Stimulated activated CD4-positive, alpha-beta T cell treated with anti-CD3 and anti-CD28 coated beads, Interleukin-2, amount 100 ng/mL, for 4 hours (primary cell): ENCODE measurements around the gene EIF4E2.
"Not testable (repeated sequence)": the region's sequence is repeated elsewhere in the genome, so short reads cannot be mapped to it uniquely, and the experiment has no call there.

ENCODE experiments used
- DNase-seq: peaks from one replicate; pipeline ENCODE4 v3.0.0-alpha.2; 2020; ENCODE audit warnings: low read depth

Gene EIF4E2

DNA sequence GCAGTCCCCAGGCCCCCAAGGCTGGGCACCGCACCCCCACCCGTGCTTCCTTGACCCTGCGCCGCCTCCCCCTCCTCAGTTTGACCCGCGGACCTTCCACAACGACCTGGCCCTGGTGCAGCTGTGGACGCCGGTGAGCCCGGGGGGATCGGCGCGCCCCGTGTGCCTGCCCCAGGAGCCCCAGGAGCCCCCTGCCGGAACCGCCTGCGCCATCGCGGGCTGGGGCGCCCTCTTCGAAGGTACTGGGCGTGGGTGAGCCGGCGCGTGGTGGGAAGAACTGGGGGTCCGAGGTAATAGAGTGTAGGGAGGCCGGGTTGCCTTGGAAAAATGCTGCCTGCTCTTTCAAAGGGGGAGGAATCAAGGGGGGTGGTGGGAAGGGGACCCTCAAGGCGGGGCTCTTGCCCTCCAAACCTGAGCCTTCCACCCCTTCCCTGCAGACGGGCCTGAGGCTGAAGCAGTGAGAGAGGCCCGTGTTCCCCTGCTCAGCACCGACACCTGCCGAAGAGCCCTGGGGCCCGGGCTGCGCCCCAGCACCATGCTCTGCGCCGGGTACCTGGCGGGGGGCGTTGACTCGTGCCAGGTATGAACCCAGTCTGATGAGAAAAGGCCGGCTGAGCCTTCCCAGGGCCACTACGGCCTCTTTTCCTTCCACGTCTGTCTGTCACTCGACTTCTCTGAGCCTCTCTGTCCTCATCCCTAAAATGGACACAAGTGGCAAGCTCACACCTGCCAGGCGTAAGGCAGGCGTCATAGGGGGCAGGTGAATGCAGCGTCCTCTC is 27.7 kb upstream of the EIF4E2 start:
- no peak for DNase-seq

- no peak for DNase-seq
Observed at GRCh38 chr2:232523402-232523681, 27.1 kb upstream of the EIF4E2 start.

DNA sequence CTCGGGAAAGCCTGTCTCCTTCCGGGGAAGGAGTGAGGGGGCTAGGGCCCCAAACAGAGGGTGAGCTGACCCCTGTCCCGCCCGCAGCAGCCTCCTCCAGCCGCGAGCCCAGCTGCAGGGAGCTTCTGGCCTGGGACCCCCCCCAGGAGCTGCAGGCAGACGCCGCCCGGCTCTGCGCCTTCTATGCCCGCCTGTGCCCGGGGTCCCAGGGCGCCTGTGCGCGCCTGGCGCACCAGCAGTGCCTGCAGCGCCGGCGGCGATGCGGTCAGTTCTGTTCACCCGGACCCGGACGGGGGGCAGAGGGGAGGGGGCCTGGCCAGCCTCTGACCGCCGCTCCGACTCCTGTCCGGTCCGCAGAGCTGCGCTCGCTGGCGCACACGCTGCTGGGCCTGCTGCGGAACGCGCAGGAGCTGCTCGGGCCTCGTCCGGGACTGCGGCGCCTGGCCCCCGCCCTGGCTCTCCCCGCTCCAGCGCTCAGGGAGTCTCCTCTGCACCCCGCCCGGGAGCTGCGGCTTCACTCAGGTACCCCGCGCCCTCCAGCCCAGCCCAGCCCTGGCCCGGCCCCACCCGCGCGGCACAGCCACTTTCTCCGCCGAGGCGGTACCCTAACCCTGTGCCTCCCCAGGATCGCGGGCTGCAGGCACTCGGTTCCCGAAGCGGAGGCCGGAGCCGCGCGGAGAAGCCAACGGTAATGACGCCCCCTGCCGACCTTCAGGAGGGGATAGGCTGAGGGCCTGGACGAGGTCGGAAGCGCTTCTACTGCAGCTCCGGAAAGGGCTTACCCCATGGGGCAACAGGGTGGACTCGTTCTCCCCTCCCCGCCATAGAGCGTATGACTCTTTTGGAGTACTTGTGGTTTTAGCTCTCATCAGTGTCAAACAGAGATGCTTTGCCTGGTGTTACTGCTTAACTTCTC is 26.5 kb upstream of the EIF4E2 start:
- no peak for DNase-seq

DNA sequence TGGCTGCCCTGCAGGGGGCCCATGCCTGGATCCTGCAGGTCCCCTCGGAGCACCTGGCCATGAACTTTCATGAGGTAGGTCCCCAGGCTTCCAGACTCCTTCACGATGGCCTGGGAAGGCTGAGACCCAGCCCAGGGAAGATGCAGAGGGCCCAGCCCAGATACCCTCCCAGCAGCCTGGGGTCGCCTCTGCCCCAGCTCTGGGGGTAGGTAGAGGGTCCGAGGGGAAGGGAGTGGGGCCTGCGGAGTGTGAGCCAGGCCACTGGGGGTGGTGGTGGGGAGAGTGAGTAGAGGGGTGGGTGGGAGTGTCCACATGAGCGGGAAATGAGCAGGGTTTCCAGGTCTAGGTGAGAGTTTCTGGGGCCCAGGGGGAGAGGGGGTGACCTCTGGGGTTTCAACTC is 25.7 kb upstream of the EIF4E2 start:
- no peak for DNase-seq

- DNase-seq: no peak
Observed at GRCh38 chr2:232525199-232525598, 25.3 kb upstream of the EIF4E2 start.

GRCh38 chr2:232525791-232526371 is 24.6 kb upstream of the EIF4E2 start, which contains the start of gene CHRND:
CHRND (plus strand) TSS chr2:232526160; CDS start chr2:232526216, 56 bp downstream.
- DNase-seq: no peak

DNA sequence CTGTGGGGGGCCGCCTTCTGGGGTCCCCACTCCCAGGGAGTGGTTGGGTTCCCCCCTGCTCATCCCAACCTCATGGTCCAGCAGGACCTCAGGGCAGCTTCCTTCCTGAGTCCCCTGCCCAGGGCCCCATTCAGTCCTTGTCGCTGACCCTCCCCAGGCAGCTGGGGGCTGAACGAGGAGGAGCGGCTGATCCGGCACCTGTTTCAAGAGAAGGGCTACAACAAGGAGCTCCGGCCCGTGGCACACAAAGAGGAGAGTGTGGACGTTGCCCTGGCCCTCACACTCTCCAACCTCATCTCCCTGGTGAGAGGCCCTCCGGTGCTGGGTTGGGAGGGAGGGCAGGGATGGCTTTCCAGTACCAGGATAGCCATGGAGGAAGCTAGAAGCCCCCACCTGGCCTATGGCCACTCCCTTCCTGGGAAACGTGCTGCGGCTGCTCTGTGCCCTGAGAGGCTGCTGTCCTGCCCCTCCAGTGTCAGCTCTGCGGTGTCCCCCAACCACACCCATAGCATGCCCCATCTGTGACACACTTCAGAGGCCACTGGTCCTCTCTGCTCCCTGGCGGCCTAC is 24.0 kb upstream of the EIF4E2 start:
- DNase-seq: no peak

- DNase-seq: no peak
Observed at GRCh38 chr2:232527905-232528470, 22.5 kb upstream of the EIF4E2 start.

DNA sequence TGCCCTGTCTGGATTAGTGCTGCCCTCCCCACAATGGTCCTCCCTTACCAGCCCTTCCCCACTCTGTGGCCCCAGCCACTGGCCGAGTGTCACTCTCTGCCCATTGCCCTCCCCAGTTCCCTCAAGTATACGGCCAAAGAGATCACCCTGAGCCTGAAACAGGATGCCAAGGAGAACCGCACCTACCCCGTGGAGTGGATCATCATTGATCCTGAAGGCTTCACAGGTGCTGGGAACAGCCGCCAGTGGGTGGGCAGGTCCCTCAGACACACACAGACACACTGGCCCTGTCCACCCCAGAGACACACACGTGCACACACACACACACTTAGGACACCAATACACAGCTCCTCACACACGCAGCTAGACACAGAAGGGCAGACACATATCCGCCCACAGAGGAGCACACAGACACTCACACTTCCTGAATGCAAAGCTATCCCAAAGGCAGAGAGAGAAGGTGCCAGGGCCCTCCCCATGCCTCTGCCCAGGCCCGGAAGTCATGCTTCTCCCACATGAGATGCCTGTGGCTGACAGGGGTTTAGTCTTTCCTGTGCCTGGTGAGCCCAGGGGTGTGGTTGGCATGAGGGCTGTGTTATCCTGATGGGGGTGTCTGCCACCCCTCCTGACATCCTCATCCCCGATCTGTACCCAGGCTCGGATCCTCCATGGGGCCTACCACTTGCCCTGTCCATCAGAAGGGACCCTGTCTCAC is 21.6 kb upstream of the EIF4E2 start:
- DNase-seq: no peak

DNA sequence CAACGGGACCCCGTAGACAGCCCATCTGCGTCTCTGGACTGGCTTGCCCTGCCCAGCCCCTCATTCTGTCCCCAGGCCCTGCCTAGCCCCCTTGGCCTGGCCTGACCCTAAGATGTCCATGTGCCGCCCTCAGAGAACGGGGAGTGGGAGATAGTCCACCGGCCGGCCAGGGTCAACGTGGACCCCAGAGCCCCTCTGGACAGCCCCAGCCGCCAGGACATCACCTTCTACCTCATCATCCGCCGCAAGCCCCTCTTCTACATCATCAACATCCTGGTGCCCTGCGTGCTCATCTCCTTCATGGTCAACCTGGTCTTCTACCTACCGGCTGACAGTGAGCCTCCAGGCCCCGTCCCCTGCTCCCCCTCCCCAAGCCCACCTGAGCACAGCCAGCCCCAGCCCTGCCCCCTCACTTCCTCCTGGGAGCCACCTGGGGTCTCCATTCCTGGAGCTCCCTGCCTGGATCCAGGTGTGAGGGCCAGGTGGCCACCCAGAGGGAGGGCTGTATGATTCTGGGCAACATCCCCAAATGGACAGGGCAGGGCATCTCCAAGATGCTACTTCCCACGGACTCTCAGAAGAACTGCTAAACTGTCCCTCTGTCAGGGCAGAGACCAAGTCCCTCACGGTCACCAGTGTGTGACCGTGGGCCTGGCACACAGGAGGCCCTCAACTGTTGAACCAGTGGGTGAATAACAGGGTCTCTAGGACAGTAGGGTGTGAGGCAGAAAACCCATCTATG is 20.5 kb upstream of the EIF4E2 start:
- DNase-seq: no peak

DNA sequence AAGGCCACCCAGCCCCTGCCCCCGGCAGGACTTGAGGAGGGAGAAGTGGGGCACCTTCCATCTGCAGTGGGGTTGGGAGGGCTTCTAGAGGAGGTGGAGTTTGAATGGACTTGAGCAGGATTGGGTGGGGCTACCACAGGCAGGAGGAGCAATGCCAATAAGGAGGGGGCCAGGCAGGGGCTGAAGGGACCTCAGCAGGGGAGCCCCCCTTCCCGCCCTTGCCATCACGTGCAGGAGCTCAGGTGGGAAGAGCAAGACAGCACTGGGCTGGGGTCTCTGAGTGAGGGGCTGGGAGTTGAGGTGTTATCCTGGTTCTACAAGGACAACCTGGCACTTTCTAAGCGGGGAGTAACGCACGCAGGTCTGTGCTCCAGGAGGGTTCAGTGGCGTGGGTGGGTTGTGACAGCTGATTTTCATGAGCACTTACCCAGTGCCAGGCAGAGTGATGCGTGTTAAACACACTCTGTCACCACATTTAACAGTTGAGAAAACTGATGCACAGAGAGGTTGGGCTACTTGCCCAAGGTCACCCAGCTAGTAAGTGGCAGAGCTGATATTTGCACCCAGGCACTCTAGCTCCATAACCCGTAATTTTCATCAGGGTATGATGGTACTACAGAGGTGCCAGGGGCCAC is 19.7 kb upstream of the EIF4E2 start:
- DNase-seq: no peak

DNA sequence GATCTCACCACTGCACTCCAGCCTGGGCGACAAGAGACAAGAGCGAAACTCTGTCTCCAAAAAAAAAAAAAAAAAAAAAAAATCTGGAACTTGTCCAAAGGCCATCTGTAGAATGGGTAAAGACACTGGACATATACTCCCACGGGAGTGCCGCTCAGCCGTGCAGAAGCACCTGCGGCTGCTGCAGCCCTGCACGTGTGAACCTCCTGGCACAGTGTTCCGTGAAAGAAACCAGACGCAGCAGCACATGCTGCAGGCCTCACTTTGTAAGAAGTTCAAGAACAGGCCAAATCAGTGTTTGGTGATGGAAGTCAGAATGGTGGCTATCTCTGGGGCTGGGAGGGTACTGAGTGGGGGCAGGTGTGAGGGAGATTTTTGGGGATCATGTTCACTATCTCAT is 18.1 kb upstream of the EIF4E2 start:
- DNase-seq: no peak

DNA sequence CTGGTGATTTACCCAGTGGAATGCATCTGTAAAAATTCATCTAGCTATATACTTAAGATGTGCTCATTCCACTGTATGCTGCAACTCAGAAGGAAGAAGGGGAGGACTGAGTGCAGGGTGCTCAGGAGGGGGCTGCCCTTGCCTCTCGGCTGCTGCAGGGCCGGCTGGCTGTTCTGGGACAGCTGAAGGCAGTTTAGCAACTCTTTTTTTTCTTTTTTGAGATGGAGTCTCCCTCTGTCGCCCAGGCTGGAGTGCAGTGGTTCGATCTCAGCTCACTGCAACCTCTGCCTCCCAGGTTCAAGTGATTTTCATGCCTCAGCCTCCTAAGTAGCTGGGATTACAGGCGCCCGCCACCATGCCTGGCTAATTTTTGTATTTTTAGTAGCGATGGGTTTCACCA is 17.7 kb upstream of the EIF4E2 start:
- not testable (repeated sequence) for DNase-seq

- no peak for DNase-seq
Observed at GRCh38 chr2:232533944-232534710, 16.4 kb upstream of the EIF4E2 start.

DNA sequence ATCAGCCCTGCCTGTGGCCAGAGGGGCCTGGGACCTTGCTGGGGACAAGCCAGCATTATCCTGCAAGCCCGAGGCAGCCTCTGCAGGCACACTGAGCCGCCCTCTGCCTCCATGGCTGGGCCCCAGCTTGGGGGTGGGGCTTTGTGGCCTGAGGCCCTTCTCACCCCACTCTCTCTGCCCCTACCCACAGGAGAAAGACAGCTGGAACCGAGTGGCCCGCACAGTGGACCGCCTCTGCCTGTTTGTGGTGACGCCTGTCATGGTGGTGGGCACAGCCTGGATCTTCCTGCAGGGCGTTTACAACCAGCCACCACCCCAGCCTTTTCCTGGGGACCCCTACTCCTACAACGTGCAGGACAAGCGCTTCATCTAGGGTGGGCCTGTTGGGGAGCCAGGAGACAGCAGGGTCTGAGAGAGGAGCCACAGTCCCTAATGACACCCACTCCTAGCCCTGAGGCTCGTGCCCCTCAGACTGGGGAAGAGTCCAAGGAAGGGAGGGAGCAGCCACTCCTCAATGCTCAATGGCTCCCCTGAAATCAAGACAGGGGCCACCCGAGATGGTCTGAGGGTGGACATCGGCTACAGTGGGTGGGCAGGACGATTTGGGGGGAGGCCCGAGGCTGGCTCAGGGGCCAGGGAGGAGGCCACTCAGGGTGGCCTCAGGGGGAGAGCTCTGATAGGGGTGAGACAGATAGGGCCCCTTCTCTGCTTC is 15.4 kb upstream of the EIF4E2 start:
- no peak for DNase-seq

- DNase-seq: no peak
Observed at GRCh38 chr2:232535761-232536530, 14.5 kb upstream of the EIF4E2 start.

GRCh38 chr2:232537079-232537478 is 13.4 kb upstream of the EIF4E2 start:
- no peak for DNase-seq

- DNase-seq: no peak
Observed at GRCh38 chr2:232537499-232537898, 13.0 kb upstream of the EIF4E2 start.
